HepG2 (cell line): Measurements from ENCODE around the gene MAT2A. TPM values are rescaled to one million over a fixed set of nuclear protein-coding genes. Genes with fewer than 3 reads are reported as not detected.

Experiments
- CHCHD3 ChIP-seq: sonication (generic); formaldehyde crosslinking; IDR thresholded peaks from 2 replicates; pipeline ENCODE4 v1.8.0; 2022; ENCODE audit warnings: mild to moderate bottlenecking, missing genetic modification reagents, moderate library complexity
- EHMT2 ChIP-seq: fragments of 200-600 bp; sonication (generic); IDR thresholded peaks from 2 replicates; pipeline ENCODE4 v1.7.0; 2017; ENCODE audit warnings: antibody characterized with exemption, low read depth, low read length, borderline replicate concordance
- HINFP ChIP-seq: sonication (generic); formaldehyde crosslinking; IDR thresholded peaks from 2 replicates; pipeline ENCODE4 v1.4.0; 2020; ENCODE audit warnings: low read depth, mild to moderate bottlenecking, missing genetic modification reagents
- IKZF4 ChIP-seq: sonication (generic); formaldehyde crosslinking; IDR thresholded peaks from 2 replicates; pipeline ENCODE4 v1.5.1; 2020; ENCODE audit warnings: borderline replicate concordance, mild to moderate bottlenecking, low read depth, missing genetic modification reagents; ENCODE audit errors: not compliant biosample characterization
- KMT2B ChIP-seq: IDR thresholded peaks from 2 replicates; pipeline ENCODE4 v1.6.1; 2016; ENCODE audit warnings: missing genetic modification reagents, missing compliant biosample characterization
- MAZ ChIP-seq, 2 experiments: sonication (generic) in 1 of 2; formaldehyde crosslinking in 1 of 2; IDR thresholded peaks; 2 replicates each; pipeline versions ENCODE4 v1.5.0 to v1.6.1; 2012 to 2020; ENCODE audit warnings: low read depth in 2 of 2, mild to moderate bottlenecking in 2 of 2, borderline replicate concordance in 1 of 2, improper control_type of control experiment in 1 of 2, low read length in 1 of 2, missing genetic modification reagents in 1 of 2, moderate library complexity in 1 of 2
- RORA ChIP-seq: sonication (generic); formaldehyde crosslinking; IDR thresholded peaks from 2 replicates; pipeline ENCODE4 v1.5.0; 2020; ENCODE audit warnings: mild to moderate bottlenecking, missing genetic modification reagents, moderate library complexity
- RXRB ChIP-seq: IDR thresholded peaks from 2 replicates; pipeline ENCODE4 v1.6.1; 2016; ENCODE audit warnings: borderline replicate concordance, missing genetic modification reagents, missing compliant biosample characterization
- TCF7 ChIP-seq: sonication (generic); IDR thresholded peaks from 2 replicates; pipeline ENCODE4 v1.6.1; 2016; ENCODE audit warnings: antibody characterized with exemption, low read depth
- YY1 ChIP-seq: IDR thresholded peaks from 2 replicates; pipeline ENCODE4 v1.6.1; 2011; ENCODE audit warnings: low read length, low read depth, moderate library complexity, mild to moderate bottlenecking; ENCODE audit not compliant: insufficient read depth, insufficient replicate concordance
- ZNF317 ChIP-seq: sonication (generic); formaldehyde crosslinking; IDR thresholded peaks from 2 replicates; pipeline ENCODE4 v1.5.0; 2020; ENCODE audit warnings: mild to moderate bottlenecking, missing genetic modification reagents
- ZNF362 ChIP-seq: sonication (generic); formaldehyde crosslinking; IDR thresholded peaks from 2 replicates; pipeline ENCODE4 v1.4.0; 2020; ENCODE audit warnings: missing genetic modification reagents, mild to moderate bottlenecking, borderline replicate concordance
- ZNF563 ChIP-seq: sonication (generic); formaldehyde crosslinking; IDR thresholded peaks from 2 replicates; pipeline ENCODE4 v1.8.0; 2022; ENCODE audit warnings: mild to moderate bottlenecking, moderate library complexity, missing genetic modification reagents
- ZNF891 ChIP-seq: sonication (generic); formaldehyde crosslinking; IDR thresholded peaks from 2 replicates; pipeline ENCODE4 v1.5.0; 2020; ENCODE audit warnings: mild to moderate bottlenecking, missing genetic modification reagents
- ZSCAN25 ChIP-seq: sonication (generic); formaldehyde crosslinking; IDR thresholded peaks from 2 replicates; pipeline ENCODE4 v1.8.0; 2022; ENCODE audit warnings: mild to moderate bottlenecking, missing genetic modification reagents
- polyA plus RNA-seq, 8 experiments: library from polyadenylated mRNA; depleted of rRNA in 3 of 8; stranded (reverse) in 7 of 8; unstranded in 1 of 8; fragments of >200 nt; fragmentation: Illumina TruSeq in 4 of 8; extraction: Trizol in 4 of 8; gene quantifications; 2 replicates each; pipeline versions ENCODE4 v1.2.1 to v1.2.3, GENCODE V29; 2011 to 2016; ENCODE audit warnings: low read depth in 4 of 8, missing spikeins in 1 of 8, mixed read lengths in 1 of 8; ENCODE audit not compliant: insufficient read depth in 1 of 8
- total RNA-seq, 5 experiments: library from RNA; depleted of rRNA; stranded (reverse); fragments of >200 nt; fragmentation: Illumina TruSeq; extraction: Trizol; gene quantifications; 2 replicates each; pipeline ENCODE4 v1.2.3, GENCODE V29; 2016; ENCODE audit warnings: low read depth in 1 of 5
- TF ChIP-seq, protein P1 (sequence below), 2 experiments: fragments of 450-650 bp in 1 of 2; sonication (generic) in 1 of 2; formaldehyde crosslinking in 1 of 2; IDR thresholded peaks; 2 replicates each; pipeline versions ENCODE4 v1.6.1 to v1.8.0; 2016 to 2022; ENCODE audit warnings: antibody characterized with exemption in 1 of 2, mild to moderate bottlenecking in 1 of 2, missing genetic modification reagents in 1 of 2
- TF ChIP-seq, protein P2 (sequence below): sonication (generic); formaldehyde crosslinking; IDR thresholded peaks from 2 replicates; pipeline ENCODE4 v1.4.0; 2020; ENCODE audit warnings: mild to moderate bottlenecking, low read depth, missing genetic modification reagents

The MAT2A gene
- total and polyA plus RNA-seq, 2 of the 13 experiments (the other 11 are each of a cell fraction or from before 2014, with no cell fraction given) = 155 to 331 TPM

GRCh38 chr2:85593023-85593422 lies 54.1 kb downstream of the MAT2A start (continued):
- TF ChIP-seq, protein P1, sequence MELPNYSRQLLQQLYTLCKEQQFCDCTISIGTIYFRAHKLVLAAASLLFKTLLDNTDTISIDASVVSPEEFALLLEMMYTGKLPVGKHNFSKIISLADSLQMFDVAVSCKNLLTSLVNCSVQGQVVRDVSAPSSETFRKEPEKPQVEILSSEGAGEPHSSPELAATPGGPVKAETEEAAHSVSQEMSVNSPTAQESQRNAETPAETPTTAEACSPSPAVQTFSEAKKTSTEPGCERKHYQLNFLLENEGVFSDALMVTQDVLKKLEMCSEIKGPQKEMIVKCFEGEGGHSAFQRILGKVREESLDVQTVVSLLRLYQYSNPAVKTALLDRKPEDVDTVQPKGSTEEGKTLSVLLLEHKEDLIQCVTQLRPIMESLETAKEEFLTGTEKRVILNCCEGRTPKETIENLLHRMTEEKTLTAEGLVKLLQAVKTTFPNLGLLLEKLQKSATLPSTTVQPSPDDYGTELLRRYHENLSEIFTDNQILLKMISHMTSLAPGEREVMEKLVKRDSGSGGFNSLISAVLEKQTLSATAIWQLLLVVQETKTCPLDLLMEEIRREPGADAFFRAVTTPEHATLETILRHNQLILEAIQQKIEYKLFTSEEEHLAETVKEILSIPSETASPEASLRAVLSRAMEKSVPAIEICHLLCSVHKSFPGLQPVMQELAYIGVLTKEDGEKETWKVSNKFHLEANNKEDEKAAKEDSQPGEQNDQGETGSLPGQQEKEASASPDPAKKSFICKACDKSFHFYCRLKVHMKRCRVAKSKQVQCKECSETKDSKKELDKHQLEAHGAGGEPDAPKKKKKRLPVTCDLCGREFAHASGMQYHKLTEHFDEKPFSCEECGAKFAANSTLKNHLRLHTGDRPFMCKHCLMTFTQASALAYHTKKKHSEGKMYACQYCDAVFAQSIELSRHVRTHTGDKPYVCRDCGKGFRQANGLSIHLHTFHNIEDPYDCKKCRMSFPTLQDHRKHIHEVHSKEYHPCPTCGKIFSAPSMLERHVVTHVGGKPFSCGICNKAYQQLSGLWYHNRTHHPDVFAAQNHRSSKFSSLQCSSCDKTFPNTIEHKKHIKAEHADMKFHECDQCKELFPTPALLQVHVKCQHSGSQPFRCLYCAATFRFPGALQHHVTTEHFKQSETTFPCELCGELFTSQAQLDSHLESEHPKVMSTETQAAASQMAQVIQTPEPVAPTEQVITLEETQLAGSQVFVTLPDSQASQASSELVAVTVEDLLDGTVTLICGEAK (IDR thresholded peaks at IDR 0.05) = no peak
- TF ChIP-seq, protein P1 (CRISPR knock-in tag; IDR thresholded peaks at IDR 0.05) = no peak
- TF ChIP-seq RXRB (CRISPR knock-in tag) = no peak
- no peak for TF ChIP-seq ZNF362 (CRISPR knock-in tag)
- TF ChIP-seq ZNF891 (CRISPR knock-in tag) = no peak
- no peak for TF ChIP-seq TCF7
- TF ChIP-seq ZNF563 = no peak; the same call in 1 of the 2 replicates
- TF ChIP-seq ZSCAN25 (CRISPR knock-in tag) = peak; percentile 98
- no peak for TF ChIP-seq MAZ (IDR thresholded peaks at IDR 0.05; ENCODE audit: borderline replicate concordance, low read depth, low read length)
- TF ChIP-seq MAZ (CRISPR knock-in tag; IDR thresholded peaks at IDR 0.05; ENCODE audit: low read depth) = no peak
- no peak for TF ChIP-seq HINFP
- TF ChIP-seq, protein P2, sequence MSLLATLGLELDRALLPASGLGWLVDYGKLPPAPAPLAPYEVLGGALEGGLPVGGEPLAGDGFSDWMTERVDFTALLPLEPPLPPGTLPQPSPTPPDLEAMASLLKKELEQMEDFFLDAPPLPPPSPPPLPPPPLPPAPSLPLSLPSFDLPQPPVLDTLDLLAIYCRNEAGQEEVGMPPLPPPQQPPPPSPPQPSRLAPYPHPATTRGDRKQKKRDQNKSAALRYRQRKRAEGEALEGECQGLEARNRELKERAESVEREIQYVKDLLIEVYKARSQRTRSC = no peak
- no peak for TF ChIP-seq EHMT2
- no peak for TF ChIP-seq ZNF317
- no peak for TF ChIP-seq KMT2B
- no peak for TF ChIP-seq CHCHD3 (CRISPR knock-in tag)
- no peak for TF ChIP-seq RORA (CRISPR knock-in tag)
- no peak for TF ChIP-seq YY1
- no peak for TF ChIP-seq IKZF4
